GM23338 (cell line): ENCODE data around the gene ZNHIT6. TPM values are rescaled to one million over a fixed set of nuclear protein-coding genes. Genes with fewer than 3 reads are reported as not detected.

Experiments
- ATAC-seq: fragments of 200-7000 bp; cut with Tn5 transposase; 3 replicates; pipeline ENCODE4 v1.9.1; 2020
- DNase-seq: peaks from one replicate; pipeline ENCODE4 v3.0.0-alpha.2; 2015; ENCODE audit warnings: low spot score
- H2AFZ ChIP-seq: fragments of 200-600 bp; sonication (generic); 2 replicates; pipeline ENCODE4 v1.8.0; 2016; ENCODE audit warnings: antibody characterized with exemption, mild to moderate bottlenecking, moderate library complexity
- H3F3A ChIP-seq: fragments of 200-600 bp; sonication (generic); replicated peaks from 2 replicates; pipeline ENCODE4 v1.8.0; 2017; ENCODE audit warnings: antibody characterized with exemption, mixed run types, low read depth
- H3K27ac ChIP-seq: fragments of 200-600 bp; sonication (generic); 2 replicates; pipeline ENCODE4 v1.6.1; 2016; ENCODE audit warnings: low read depth
- H3K27me3 ChIP-seq: fragments of 200-600 bp; sonication (generic); 2 replicates; pipeline ENCODE4 v1.8.0; 2016; ENCODE audit warnings: mild to moderate bottlenecking, mixed run types, moderate library complexity; ENCODE audit not compliant: insufficient read depth
- H3K36me3 ChIP-seq: fragments of 200-600 bp; sonication (generic); 2 replicates; pipeline ENCODE4 v1.8.0; 2016; ENCODE audit warnings: mild to moderate bottlenecking; ENCODE audit not compliant: insufficient read depth
- H3K4me1 ChIP-seq: fragments of 200-600 bp; sonication (generic); 2 replicates; pipeline ENCODE4 v1.8.0; 2016; ENCODE audit warnings: mild to moderate bottlenecking, moderate library complexity; ENCODE audit not compliant: insufficient read depth
- H3K4me2 ChIP-seq: fragments of 200-600 bp; sonication (generic); 2 replicates; pipeline ENCODE4 v1.7.1; 2017; ENCODE audit warnings: mixed run types
- H3K4me3 ChIP-seq: fragments of 200-600 bp; sonication (generic); 2 replicates; pipeline ENCODE4 v1.6.1; 2016; ENCODE audit warnings: mixed run types
- H3K79me2 ChIP-seq: fragments of 200-600 bp; sonication (generic); replicated peaks from 2 replicates; pipeline ENCODE4 v1.8.0; 2017; ENCODE audit warnings: mild to moderate bottlenecking; ENCODE audit not compliant: insufficient read depth
- H3K9me2 ChIP-seq: fragments of 200-600 bp; sonication (generic); 2 replicates; pipeline ENCODE4 v1.8.0; 2017; ENCODE audit not compliant: insufficient read depth
- H4K20me1 ChIP-seq: fragments of 200-600 bp; sonication (generic); replicated peaks from 2 replicates; pipeline ENCODE4 v1.8.0; 2017; ENCODE audit warnings: mild to moderate bottlenecking; ENCODE audit not compliant: insufficient read depth
- H3K27ac Mint-ChIP-seq: 2 replicates; pipeline ENCODE4 v1.8.0; 2020; ENCODE audit warnings: inconsistent platforms, mild to moderate bottlenecking, moderate library complexity, mixed read lengths
- H3K27me3 Mint-ChIP-seq: 3 replicates; pipeline ENCODE4 v1.8.0; 2022; ENCODE audit warnings: low read depth, mild to moderate bottlenecking, moderate library complexity, mixed read lengths, inconsistent platforms; ENCODE audit not compliant: insufficient read depth, poor library complexity
- H3K36me3 Mint-ChIP-seq: 3 replicates; pipeline ENCODE4 v1.8.0; 2021; ENCODE audit warnings: low read depth, mild to moderate bottlenecking, inconsistent platforms, moderate library complexity, mixed read lengths
- H3K4me1 Mint-ChIP-seq: 3 replicates; pipeline ENCODE4 v1.8.0; 2020; ENCODE audit warnings: mild to moderate bottlenecking, inconsistent platforms, mixed read lengths
- H3K4me3 Mint-ChIP-seq: 3 replicates; pipeline ENCODE4 v1.8.0; 2021; ENCODE audit warnings: moderate library complexity, mild to moderate bottlenecking, inconsistent platforms, mixed read lengths
- H3K9me3 Mint-ChIP-seq: 3 replicates; pipeline ENCODE4 v1.8.0; 2020; ENCODE audit warnings: moderate library complexity, mild to moderate bottlenecking, inconsistent platforms, mixed read lengths
- CREB1 ChIP-seq: fragments of 250-450 bp; sonication (Bioruptor Pico); IDR thresholded peaks from 2 replicates; pipeline ENCODE4 v1.5.0; 2020; ENCODE audit warnings: low read depth, mild to moderate bottlenecking, moderate library complexity
- EZH2phosphoT487 ChIP-seq: fragments of 200-600 bp; sonication (generic); IDR thresholded peaks from one replicate; pipeline ENCODE4 v1.8.1; 2018; ENCODE audit warnings: antibody characterized with exemption; ENCODE audit not compliant: unreplicated experiment
- NANOG ChIP-seq: IDR thresholded peaks from 2 replicates; pipeline ENCODE4 v1.6.1; 2016; ENCODE audit warnings: antibody characterized with exemption, borderline replicate concordance
- REST ChIP-seq: IDR thresholded peaks from one replicate; pipeline ENCODE4 v1.6.1; 2018; ENCODE audit warnings: antibody characterized with exemption; ENCODE audit not compliant: unreplicated experiment
- ZNF114 ChIP-seq: fragments of 250-450 bp; sonication (Bioruptor Pico); IDR thresholded peaks from 2 replicates; pipeline ENCODE4 v1.5.0; 2020; ENCODE audit warnings: mild to moderate bottlenecking, moderate library complexity
- ZNF331 ChIP-seq: fragments of 250-450 bp; sonication (Bioruptor Pico); IDR thresholded peaks from 2 replicates; pipeline ENCODE4 v1.5.0; 2020; ENCODE audit warnings: low read depth, mild to moderate bottlenecking, moderate library complexity
- ZNF462 ChIP-seq: fragments of 250-450 bp; sonication (Bioruptor Pico); IDR thresholded peaks from 2 replicates; pipeline ENCODE4 v1.5.0; 2020; ENCODE audit warnings: mild to moderate bottlenecking, moderate library complexity
- polyA plus RNA-seq: library from polyadenylated mRNA; unstranded; fragments of >200 nt; fragmentation: Nextera tagmentation; extraction: Ambion mirVana; gene quantifications from 2 replicates; pipeline ENCODE4 v1.2.1, GENCODE V29; 2016
- total RNA-seq: library from RNA; depleted of rRNA; stranded (reverse); fragments of >200 nt; shearing (Covaris generic); gene quantifications from 2 replicates; pipeline ENCODE4 v1.2.3, GENCODE V29; 2014

ZNHIT6 gene
- total and polyA plus RNA-seq, 2 experiments from 2014 or later, result 17.3 to 20.9 TPM

- TF ChIP-seq ZNF462 (no peak), CREB1 (CRISPR knock-in tag) (no peak)
These were observed 18.3 kb downstream of the ZNHIT6 start (continued) for GRCh38 chr1:85689775-85690404.

- no peaks in the 10 kb centered on the region; the same call in 2 of the 3 replicates for H3K4me1 Mint-ChIP-seq
- Histone ChIP-seq H3K27me3 (no peaks in the 10 kb centered on the region), H3K4me1 (no peaks in the 10 kb centered on the region), H3K79me2 (peaks cover 38% of the 10 kb centered on the region), H2AFZ (no peak overlapping the region), H3K27ac (no peak overlapping the region), H3K9me2 (no peaks in the 10 kb centered on the region), H3K4me3 (no peak overlapping the region), H3K4me2 (no peak overlapping the region), H3F3A (no peaks in the 10 kb centered on the region), H3K36me3 (no peaks in the 10 kb centered on the region; the same call in 1 of the 2 replicates), H4K20me1 (no peaks in the 10 kb centered on the region; the same call in 1 of the 2 replicates)
- no peak for ATAC-seq
- H3K4me3 Mint-ChIP-seq, result no peak overlapping the region
- peaks cover 16% of the 10 kb centered on the region; the same call in 2 of the 3 replicates for H3K36me3 Mint-ChIP-seq
- H3K9me3 Mint-ChIP-seq, result no peaks in the 10 kb centered on the region
- TF ChIP-seq ZNF331 (CRISPR knock-in tag), result no peak
- TF ChIP-seq NANOG, result no peak
- TF ChIP-seq EZH2phosphoT487, result no peak
- no peak for TF ChIP-seq ZNF114
- TF ChIP-seq REST, result no peak
- no peak overlapping the region for H3K27ac Mint-ChIP-seq
- no peaks in the 10 kb centered on the region for H3K27me3 Mint-ChIP-seq
- no peak for DNase-seq
These were observed 24.8 kb downstream of the ZNHIT6 start for GRCh38 chr1:85683292-85684025.
